ENCODE data around the gene DDAH2. TPM values are rescaled to one million over a fixed set of nuclear protein-coding genes. Genes with fewer than 3 reads are reported as not detected.
A peak's percentile ranks its signal among the peaks of the same experiment; 100 is the strongest.

Gene DDAH2
- total RNA-seq, 1 donor from 2014 or later, result 67.0 TPM

DNA sequence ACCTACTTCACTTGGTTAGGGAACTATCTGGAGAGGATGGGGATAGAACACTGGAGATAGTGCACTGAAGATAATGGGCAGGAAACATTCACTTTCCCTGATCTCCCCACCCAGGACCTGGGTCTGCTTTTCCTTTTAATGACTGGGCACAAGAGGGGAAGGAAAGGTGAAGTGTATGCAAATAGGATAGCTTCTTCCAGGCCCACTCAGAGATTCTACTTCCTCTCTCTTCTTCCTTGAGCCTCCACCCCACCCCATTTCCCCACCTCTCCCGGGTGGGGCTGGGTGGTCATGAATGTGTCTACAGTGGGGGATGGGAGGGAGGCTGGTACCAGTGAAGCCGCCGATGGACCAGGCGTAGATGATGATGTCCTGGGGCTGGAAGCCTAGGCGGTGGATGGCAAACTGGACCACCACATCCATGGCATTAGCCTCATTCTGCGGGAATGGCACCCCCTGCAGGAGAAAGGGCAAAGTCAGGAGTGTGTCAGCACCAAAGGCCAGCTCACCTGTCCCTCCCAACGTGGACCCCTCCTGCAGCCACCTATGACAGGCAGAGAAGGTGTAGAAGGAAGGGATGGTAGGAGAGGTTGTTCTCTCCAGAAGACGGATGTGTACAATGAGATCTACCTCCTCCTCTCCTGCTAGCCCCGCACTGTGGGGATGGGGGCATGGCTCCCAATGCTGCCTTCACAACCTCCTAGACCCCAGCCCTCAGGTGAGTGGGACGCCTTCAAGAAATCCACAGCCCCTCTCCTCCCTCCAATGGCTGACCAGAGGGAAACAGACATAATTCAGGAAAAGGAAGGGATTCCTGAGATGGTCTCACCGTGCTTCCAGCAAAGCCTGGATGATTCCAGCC lies 39.6 kb downstream of the DDAH2 start:
- no peaks in the 10 kb centered on the region for H3K27me3 ChIP-seq (ENCODE audit: low read depth)
- ATAC-seq, result no peak
- H3K27ac ChIP-seq, result peak overlapping the region; percentile 33
- DNase-seq, result no peak
- TF ChIP-seq CTCF (IDR thresholded peaks at IDR 0.05), result peak; percentile 19
- H3K4me1 ChIP-seq, result no peaks in the 10 kb centered on the region
- H3K4me3 ChIP-seq, result no peak overlapping the region
- intact Hi-C loops (cut with DNase I), result no loop called here
- no peaks in the 10 kb centered on the region for H3K9me3 ChIP-seq
- peaks cover 97% of the 10 kb centered on the region for H3K36me3 ChIP-seq

GRCh38 chr6:31687860-31688693 lies 41.0 kb downstream of the DDAH2 start:
- ATAC-seq, result no peak
- Histone ChIP-seq H3K4me3 (no peak overlapping the region), H3K36me3 (peaks cover 86% of the 10 kb centered on the region), H3K27me3 (ENCODE audit: low read depth) (no peaks in the 10 kb centered on the region), H3K4me1 (peaks cover 5% of the 10 kb centered on the region), H3K9me3 (no peaks in the 10 kb centered on the region), H3K27ac (no peak overlapping the region)
- TF ChIP-seq CTCF (IDR thresholded peaks at IDR 0.05), result no peak
- intact Hi-C loops (cut with DNase I), result no loop called here
- no peak for DNase-seq

DNA sequence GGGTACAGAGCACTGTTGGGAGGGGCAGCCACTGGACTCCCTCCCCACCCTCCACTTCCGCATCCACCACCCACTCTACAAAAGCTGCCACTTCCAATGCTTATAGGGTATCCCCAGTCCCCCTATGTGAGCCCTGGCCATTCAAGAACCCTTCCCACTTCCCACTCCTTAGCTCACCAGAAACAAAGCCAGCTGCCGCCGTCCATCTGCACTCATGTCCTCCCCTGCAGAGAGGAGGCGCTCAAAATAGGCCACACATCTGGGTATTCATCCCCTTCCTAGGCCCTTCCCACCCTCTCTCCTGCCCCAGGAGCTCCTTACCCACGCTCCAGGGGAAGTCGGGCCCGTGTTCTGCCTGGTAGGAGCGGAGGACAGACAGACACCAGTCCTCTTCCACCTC lies 41.8 kb downstream of the DDAH2 start:
- Histone ChIP-seq H3K4me3 (no peak overlapping the region), H3K27me3 (ENCODE audit: low read depth) (no peaks in the 10 kb centered on the region), H3K27ac (no peak overlapping the region), H3K36me3 (peaks cover 78% of the 10 kb centered on the region), H3K9me3 (no peaks in the 10 kb centered on the region), H3K4me1 (peaks cover 10% of the 10 kb centered on the region)
- no peak for TF ChIP-seq CTCF (IDR thresholded peaks at IDR 0.05)
- ATAC-seq, result no peak
- intact Hi-C loops (cut with DNase I), result no loop called here
- no peak for DNase-seq

DNA sequence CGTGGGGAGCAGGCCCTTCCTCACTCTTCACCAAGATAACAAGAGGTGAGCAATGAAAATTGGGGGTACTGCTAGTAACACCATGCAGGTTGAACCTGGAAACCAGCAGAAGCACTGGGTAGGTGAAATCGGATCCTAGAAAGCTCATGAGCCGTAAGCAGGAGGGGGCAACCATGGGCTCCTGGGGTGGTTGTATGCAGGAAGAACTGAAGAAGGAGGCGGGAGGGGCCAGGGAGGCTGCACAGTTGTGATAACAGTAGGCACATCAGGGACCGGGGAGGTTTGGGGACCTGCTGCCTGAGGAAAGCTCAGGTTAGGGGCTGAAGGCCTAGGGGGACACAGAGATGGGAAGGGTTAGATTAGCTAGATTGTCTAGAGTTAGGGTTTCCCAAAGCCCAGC lies 42.6 kb downstream of the DDAH2 start:
- intact Hi-C loops (cut with DNase I), result no loop called here
- no peak for TF ChIP-seq CTCF (IDR thresholded peaks at IDR 0.05)
- Histone ChIP-seq H3K4me3 (no peak overlapping the region), H3K4me1 (peaks cover 18% of the 10 kb centered on the region), H3K27ac (no peak overlapping the region), H3K9me3 (no peaks in the 10 kb centered on the region), H3K27me3 (ENCODE audit: low read depth) (no peaks in the 10 kb centered on the region), H3K36me3 (peaks cover 70% of the 10 kb centered on the region)
- DNase-seq (no peak), ATAC-seq (no peak)

DNA sequence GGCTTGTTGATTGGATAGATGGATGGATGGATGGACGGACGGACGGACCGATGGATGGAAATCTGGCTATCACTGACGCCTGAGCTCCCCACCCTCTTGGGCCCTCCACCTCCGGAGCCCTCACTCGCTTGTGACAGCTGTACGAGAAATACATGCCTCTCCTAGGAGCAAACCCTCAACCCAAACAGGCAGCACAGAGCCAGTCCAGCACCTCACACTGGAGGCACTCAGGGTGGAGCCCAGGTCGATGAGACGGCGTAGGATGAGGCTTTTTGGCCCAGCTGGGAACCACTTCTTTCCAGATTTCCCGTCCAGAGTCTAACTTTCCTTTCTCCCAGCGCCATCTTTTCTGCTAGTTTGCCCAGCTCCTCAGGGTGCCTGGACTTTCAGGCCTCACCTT lies 45.5 kb downstream of the DDAH2 start:
- DNase-seq, result no peak
- no peaks in the 10 kb centered on the region for H3K27me3 ChIP-seq (ENCODE audit: low read depth)
- peak overlapping the region; percentile 41 for H3K27ac ChIP-seq
- TF ChIP-seq CTCF (IDR thresholded peaks at IDR 0.05), result no peak
- no peak for ATAC-seq
- no peaks in the 10 kb centered on the region for H3K9me3 ChIP-seq
- H3K4me3 ChIP-seq, result peak overlapping the region; percentile 41
- intact Hi-C loops (cut with DNase I), result no loop called here
- peaks cover 33% of the 10 kb centered on the region for H3K4me1 ChIP-seq
- H3K36me3 ChIP-seq, result peaks cover 41% of the 10 kb centered on the region
